ENCODE measurements around the gene DLG2. TPM values are rescaled to one million over a fixed set of nuclear protein-coding genes. Genes with fewer than 3 reads are reported as not detected.
A peak's percentile ranks its signal among the peaks of the same experiment; 100 is the strongest.
"Not testable (repeated sequence)": the region's sequence is repeated elsewhere in the genome, so short reads cannot be mapped to it uniquely, and the experiment has no call there.

Gene DLG2
- total RNA-seq, 1 experiment from 2014 or later = 0.86 TPM

- not testable (repeated sequence) for DNase-seq (ENCODE audit: low spot score)
Observed at GRCh38 chr11:83731288-83731687, 1895.9 kb downstream of the DLG2 start.

- DNase-seq (ENCODE audit: low spot score) = no peak
Observed at GRCh38 chr11:83728281-83728680, 1898.9 kb downstream of the DLG2 start.

- DNase-seq (ENCODE audit: low spot score) = no peak
Observed at GRCh38 chr11:83727251-83727650, 1899.9 kb downstream of the DLG2 start.

- no peak for DNase-seq (ENCODE audit: low spot score)
Observed at GRCh38 chr11:83726316-83726715, 1900.8 kb downstream of the DLG2 start.

GRCh38 chr11:83725728-83726127 is 1901.4 kb downstream of the DLG2 start:
- no peak for DNase-seq (ENCODE audit: low spot score)

GRCh38 chr11:83725269-83725560 is 1901.9 kb downstream of the DLG2 start:
- no peak for DNase-seq (ENCODE audit: low spot score)

- peak; percentile 50 for DNase-seq (ENCODE audit: low spot score)
Observed at GRCh38 chr11:83723999-83724398, 1903.1 kb downstream of the DLG2 start.

GRCh38 chr11:83722392-83723119 is 1904.6 kb downstream of the DLG2 start:
- DNase-seq (ENCODE audit: low spot score) = no peak

- no peak for DNase-seq (ENCODE audit: low spot score)
Observed at GRCh38 chr11:83721263-83721662, 1905.9 kb downstream of the DLG2 start.

- no peak for DNase-seq (ENCODE audit: low spot score)
Observed at GRCh38 chr11:83720675-83721074, 1906.5 kb downstream of the DLG2 start.

- no peak for DNase-seq (ENCODE audit: low spot score)
Observed at GRCh38 chr11:83717537-83717936, 1909.6 kb downstream of the DLG2 start.

- DNase-seq (ENCODE audit: low spot score) = no peak
Observed at GRCh38 chr11:83715927-83716535, 1911.1 kb downstream of the DLG2 start.

- DNase-seq (ENCODE audit: low spot score) = no peak
Observed at GRCh38 chr11:83713708-83714107, 1913.4 kb downstream of the DLG2 start.

- DNase-seq (ENCODE audit: low spot score) = no peak
Observed at GRCh38 chr11:83711106-83711527, 1916.0 kb downstream of the DLG2 start.

- no peak for DNase-seq (ENCODE audit: low spot score)
Observed at GRCh38 chr11:83709434-83709833, 1917.7 kb downstream of the DLG2 start.

GRCh38 chr11:83706566-83706965 is 1920.6 kb downstream of the DLG2 start:
- DNase-seq (ENCODE audit: low spot score) = no peak

GRCh38 chr11:83702796-83703195 is 1924.3 kb downstream of the DLG2 start:
- DNase-seq (ENCODE audit: low spot score) = no peak

GRCh38 chr11:83697518-83697917 is 1929.6 kb downstream of the DLG2 start:
- DNase-seq (ENCODE audit: low spot score) = no peak

- DNase-seq (ENCODE audit: low spot score) = no peak
Observed at GRCh38 chr11:83695046-83695445, 1932.1 kb downstream of the DLG2 start.

- no peak for DNase-seq (ENCODE audit: low spot score)
Observed at GRCh38 chr11:83694191-83694910, 1932.8 kb downstream of the DLG2 start.

GRCh38 chr11:83693306-83693992 is 1933.7 kb downstream of the DLG2 start:
- no peak for DNase-seq (ENCODE audit: low spot score)

GRCh38 chr11:83692675-83693074 is 1934.5 kb downstream of the DLG2 start:
- DNase-seq (ENCODE audit: low spot score) = no peak
